ENCODE data around the gene PADI3. TPM values are rescaled to one million over a fixed set of nuclear protein-coding genes. Genes with fewer than 3 reads are reported as not detected.

PADI3 gene
- total RNA-seq, 4 donors from 2014 or later, result 0.23 to 2.1 TPM; not detected in 2

GRCh38 chr1:17204546-17205440 is 44.1 kb upstream of the PADI3 start, which contains the start of gene PADI1:
Gene PADI1 (plus strand): TSS chr1:17205128. CDS start chr1:17205218, 90 bp downstream.
- no peak within 1 kb of the TSS for H3K4me3 ChIP-seq (ENCODE audit: low read depth, poor library complexity, severe bottlenecking)
- 63 to 73% methylated on average over 9 of the region's 9 CpGs for WGBS, 2 donors
- no peak for TF ChIP-seq POLR2A (IDR thresholded peaks at IDR 0.05)
- no peak for DNase-seq (ENCODE audit: low spot score in 2 of 2)
- intact Hi-C loops (cut with DNase I; ENCODE audit: low total_unique reads), result no loop called here

GRCh38 chr1:17205652-17206051 is 43.2 kb upstream of the PADI3 start:
- TF ChIP-seq POLR2A (IDR thresholded peaks at IDR 0.05), result no peak
- no peak for DNase-seq (ENCODE audit: low spot score in 2 of 2)
- no peak overlapping the region for H3K4me3 ChIP-seq (ENCODE audit: low read depth, poor library complexity, severe bottlenecking)
- intact Hi-C loops (cut with DNase I; ENCODE audit: low total_unique reads), result no loop called here
- 84 to 86% methylated on average over 7 of the region's 7 CpGs for WGBS, 2 donors

GRCh38 chr1:17206196-17206595 is 42.7 kb upstream of the PADI3 start:
- intact Hi-C loops (cut with DNase I; ENCODE audit: low total_unique reads), result no loop called here
- DNase-seq (ENCODE audit: low spot score in 2 of 2), result no peak
- H3K4me3 ChIP-seq (ENCODE audit: low read depth, poor library complexity, severe bottlenecking), result no peak overlapping the region
- no peak for TF ChIP-seq POLR2A (IDR thresholded peaks at IDR 0.05)
- TF ChIP-seq CTCF (IDR thresholded peaks at IDR 0.05), result no peak
- WGBS, 2 donors, result 66 to 84% methylated on average over 4 of the region's 4 CpGs

GRCh38 chr1:17207046-17207445 is 41.9 kb upstream of the PADI3 start:
- intact Hi-C loops (cut with DNase I; ENCODE audit: low total_unique reads), result no loop called here
- 58 to 67% methylated on average over 4 of the region's 4 CpGs for WGBS, 2 donors
- H3K4me3 ChIP-seq (ENCODE audit: low read depth, poor library complexity, severe bottlenecking), result no peak overlapping the region
- peak in 1 of 2 donors; percentile 37 for DNase-seq (ENCODE audit: low spot score in 2 of 2)
- TF ChIP-seq POLR2A (IDR thresholded peaks at IDR 0.05), result no peak
- no peak for TF ChIP-seq CTCF (IDR thresholded peaks at IDR 0.05)

- DNase-seq (ENCODE audit: low spot score in 2 of 2), result no peak
- no peak overlapping the region for H3K4me3 ChIP-seq (ENCODE audit: low read depth, poor library complexity, severe bottlenecking)
- intact Hi-C loops (cut with DNase I; ENCODE audit: low total_unique reads), result no loop called here
- 57 to 61% methylated on average over 4 to 5 of the region's 5 CpGs for WGBS, 2 donors
- TF ChIP-seq POLR2A (IDR thresholded peaks at IDR 0.05) (no peak), CTCF (IDR thresholded peaks at IDR 0.05) (no peak)
Measured at GRCh38 chr1:17207540-17207939, 41.4 kb upstream of the PADI3 start.

GRCh38 chr1:17207966-17208418 is 40.9 kb upstream of the PADI3 start:
- no peak overlapping the region for H3K4me3 ChIP-seq (ENCODE audit: low read depth, poor library complexity, severe bottlenecking)
- 52 to 53% methylated on average over 2 of the region's 2 CpGs for WGBS, 2 donors
- no peak for DNase-seq (ENCODE audit: low spot score in 2 of 2)
- intact Hi-C loops (cut with DNase I; ENCODE audit: low total_unique reads), result no loop called here
- TF ChIP-seq POLR2A (IDR thresholded peaks at IDR 0.05) (no peak), CTCF (IDR thresholded peaks at IDR 0.05) (no peak)
